Keratinocyte (primary cell): Measurements from ENCODE around the gene MZT2A. TPM values are rescaled to one million over a fixed set of nuclear protein-coding genes. Genes with fewer than 3 reads are reported as not detected.
"Not testable (repeated sequence)": the region's sequence is repeated elsewhere in the genome, so short reads cannot be mapped to it uniquely, and the experiment has no call there.

Experiments
- DNase-seq: peaks from one replicate; pipeline ENCODE4 v3.0.0-alpha.2; 2011; ENCODE audit warnings: low read depth, missing footprints, low spot score
- FAIRE-seq: peaks from 2 replicates; lab custom pipeline; 2011; peaks lifted over from hg19 to GRCh38; lab: Jason Lieb, UNC
- H2AFZ ChIP-seq: 2 replicates; pipeline ENCODE4 v1.6.0; 2012; ENCODE audit warnings: low read length, control low read depth, inconsistent platforms; ENCODE audit not compliant: control insufficient read depth
- H3K27ac ChIP-seq: 2 replicates; pipeline ENCODE4 v1.5.1; 2011; ENCODE audit warnings: low read length; ENCODE audit not compliant: control insufficient read depth, insufficient read depth
- H3K27me3 ChIP-seq: 3 replicates; pipeline ENCODE4 v1.6.0; 2011; ENCODE audit warnings: low read length; ENCODE audit not compliant: control insufficient read depth, insufficient read depth; ENCODE audit errors: extremely low read depth
- H3K36me3 ChIP-seq, 2 experiments: 2 replicates in 1 of 2; 3 replicates in 1 of 2; pipeline ENCODE4 v1.5.1; 2011; ENCODE audit warnings: low read length in 2 of 2, mild to moderate bottlenecking in 1 of 2; ENCODE audit not compliant: control insufficient read depth in 2 of 2, insufficient read depth in 2 of 2; ENCODE audit errors: extremely low read depth in 1 of 2
- H3K4me1 ChIP-seq: 3 replicates; pipeline ENCODE4 v1.5.1; 2011; ENCODE audit warnings: low read length; ENCODE audit not compliant: control insufficient read depth, insufficient read depth; ENCODE audit errors: extremely low read depth
- H3K4me2 ChIP-seq: 3 replicates; pipeline ENCODE4 v1.6.0; 2011; ENCODE audit warnings: low read depth, low read length; ENCODE audit not compliant: control insufficient read depth, insufficient read depth; ENCODE audit errors: extremely low read depth
- H3K4me3 ChIP-seq, 3 experiments: fragments of 200-600 bp in 1 of 3; sonication (generic) in 1 of 3; 2 replicates in 2 of 3; 3 replicates in 1 of 3; pipeline ENCODE4 v1.5.1; 2011 to 2016; ENCODE audit warnings: low read length in 3 of 3, mild to moderate bottlenecking in 3 of 3, control low read depth in 2 of 3, inconsistent platforms in 1 of 3, low read depth in 1 of 3, mixed read lengths in 1 of 3, mixed run types in 1 of 3, moderate library complexity in 1 of 3; ENCODE audit not compliant: control insufficient read depth in 2 of 3, insufficient read depth in 2 of 3; ENCODE audit errors: extremely low read depth in 1 of 3
- H3K79me2 ChIP-seq: 2 replicates; pipeline ENCODE4 v1.6.0; 2012; ENCODE audit warnings: low read length; ENCODE audit not compliant: control insufficient read depth, insufficient read depth
- H3K9ac ChIP-seq: 3 replicates; pipeline ENCODE4 v1.6.0; 2011; ENCODE audit warnings: low read length; ENCODE audit not compliant: control insufficient read depth, insufficient read depth; ENCODE audit errors: extremely low read depth
- H3K9me1 ChIP-seq: 3 replicates; pipeline ENCODE4 v1.6.0; 2011; ENCODE audit warnings: low read length; ENCODE audit not compliant: control insufficient read depth, insufficient read depth; ENCODE audit errors: extremely low read depth
- H3K9me3 ChIP-seq: 2 replicates; pipeline ENCODE4 v1.5.1; 2012; ENCODE audit warnings: low read depth, low read length; ENCODE audit not compliant: control insufficient read depth
- H4K20me1 ChIP-seq: 3 replicates; pipeline ENCODE4 v1.6.0; 2011; ENCODE audit warnings: low read length; ENCODE audit not compliant: control insufficient read depth, insufficient read depth; ENCODE audit errors: extremely low read depth
- dilution Hi-C: fragments of 300-500 bp; cut with MboI; formaldehyde crosslinking; loops from one replicate; pipeline ENCODE4 v1.7.0; 2020; ENCODE audit warnings: low sequenced_read_pairs; ENCODE audit not compliant: extremely low pct_ligation_motif_present
- polyA plus RNA-seq, 5 experiments: library from polyadenylated mRNA; depleted of rRNA in 3 of 5; stranded (reverse) in 3 of 5; stranded (forward) in 1 of 5; unstranded in 1 of 5; fragments of >200 nt; gene quantifications; 1 replicate in 1 of 5; 2 replicates in 3 of 5; 3 replicates in 1 of 5; pipeline versions ENCODE4 v1.2.1 to v1.2.3, GENCODE V29; 2011 to 2012; ENCODE audit warnings: missing spikeins in 2 of 5, low read depth in 1 of 5, low replicate concordance in 1 of 5

The MZT2A gene
- polyA plus RNA-seq, 1 donor (not counting 4 experiments of a cell fraction or from before 2014, with no cell fraction given) = 82.7 TPM

DNA sequence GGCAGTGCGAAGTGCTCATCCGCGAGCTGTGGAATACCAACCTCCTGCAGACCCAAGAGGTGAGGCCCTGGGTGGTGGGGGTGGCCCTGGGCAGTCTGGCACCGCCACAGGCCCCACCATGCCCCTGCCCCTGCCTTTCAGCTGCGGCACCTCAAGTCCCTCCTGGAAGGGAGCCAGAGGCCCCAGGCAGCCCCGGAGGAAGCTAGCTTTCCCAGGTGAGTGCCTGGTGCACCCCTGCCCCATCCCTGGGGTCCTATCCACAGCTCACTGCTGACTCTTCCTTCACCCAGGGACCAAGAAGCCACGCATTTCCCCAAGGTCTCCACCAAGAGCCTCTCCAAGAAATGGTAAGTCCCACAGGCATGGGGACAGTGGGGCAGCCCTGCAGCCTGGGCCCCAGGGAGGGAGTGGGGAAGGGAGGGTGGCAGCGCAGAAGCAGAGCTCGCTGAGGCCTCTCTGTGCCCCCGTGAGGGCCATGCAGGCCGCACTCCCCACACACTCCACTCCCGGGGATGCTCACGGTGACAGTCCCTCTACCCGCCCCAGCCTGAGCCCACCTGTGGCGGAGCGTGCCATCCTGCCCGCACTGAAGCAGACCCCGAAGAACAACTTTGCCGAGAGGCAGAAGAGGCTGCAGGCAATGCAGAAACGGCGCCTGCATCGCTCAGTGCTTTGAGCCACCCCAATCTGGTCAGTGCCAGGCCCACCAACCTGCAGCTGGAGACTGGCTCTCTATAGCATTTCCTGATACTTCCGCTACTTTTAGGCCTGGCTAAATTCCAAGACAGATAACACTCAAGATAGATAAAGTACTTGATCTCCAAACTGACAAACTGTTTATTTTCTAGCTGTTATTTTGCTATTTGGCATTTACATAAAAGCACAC is 40.8 kb upstream of the MZT2A start:
- H3K4me3 ChIP-seq, H3K9ac ChIP-seq, H3K4me1 ChIP-seq, H3K4me2 ChIP-seq, H3K36me3 ChIP-seq, H3K79me2 ChIP-seq, H3K27ac ChIP-seq, H3K27me3 ChIP-seq, H3K9me1 ChIP-seq, H3K9me3 ChIP-seq, H4K20me1 ChIP-seq, H2AFZ ChIP-seq, DNase-seq, dilution Hi-C loops: not testable (repeated sequence)
- peak; percentile 79 for FAIRE-seq

DNA sequence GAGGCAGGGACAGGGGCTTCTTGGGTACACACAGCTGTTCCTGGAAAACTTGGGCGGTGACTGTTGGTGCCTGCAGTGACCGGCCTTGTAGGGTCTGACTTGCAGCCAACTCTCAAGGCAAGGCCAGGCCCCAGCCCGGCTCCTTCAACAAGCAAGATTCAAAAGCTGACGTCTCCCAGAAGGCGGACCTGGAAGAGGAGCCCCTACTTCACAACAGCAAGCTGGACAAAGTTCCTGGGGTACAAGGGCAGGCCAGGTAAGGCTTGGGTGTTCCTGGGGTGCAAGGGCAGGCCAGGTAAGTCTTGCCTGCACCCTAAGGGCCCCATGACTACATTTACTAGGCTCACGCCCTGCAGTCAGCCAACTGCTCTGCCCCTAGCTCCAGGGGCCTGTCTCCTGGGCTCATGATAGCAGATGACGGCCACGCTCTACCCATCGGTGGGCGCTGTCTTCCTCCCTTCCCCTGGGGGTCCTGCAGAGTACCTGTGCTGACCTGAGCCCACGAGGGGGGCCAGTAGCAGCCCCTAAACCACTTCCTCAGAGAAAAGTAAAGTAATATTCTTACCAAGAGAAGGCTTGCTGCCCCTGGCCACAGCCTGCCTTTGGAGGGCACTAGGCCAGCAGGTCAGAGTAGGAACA is 39.5 kb upstream of the MZT2A start:
- H3K9ac ChIP-seq, H3K36me3 ChIP-seq, H2AFZ ChIP-seq, H3K27me3 ChIP-seq, H3K4me3 ChIP-seq, H3K79me2 ChIP-seq, DNase-seq, H3K9me3 ChIP-seq, H3K4me2 ChIP-seq, H4K20me1 ChIP-seq, H3K4me1 ChIP-seq, dilution Hi-C loops, FAIRE-seq, H3K9me1 ChIP-seq, H3K27ac ChIP-seq: not testable (repeated sequence)

DNA sequence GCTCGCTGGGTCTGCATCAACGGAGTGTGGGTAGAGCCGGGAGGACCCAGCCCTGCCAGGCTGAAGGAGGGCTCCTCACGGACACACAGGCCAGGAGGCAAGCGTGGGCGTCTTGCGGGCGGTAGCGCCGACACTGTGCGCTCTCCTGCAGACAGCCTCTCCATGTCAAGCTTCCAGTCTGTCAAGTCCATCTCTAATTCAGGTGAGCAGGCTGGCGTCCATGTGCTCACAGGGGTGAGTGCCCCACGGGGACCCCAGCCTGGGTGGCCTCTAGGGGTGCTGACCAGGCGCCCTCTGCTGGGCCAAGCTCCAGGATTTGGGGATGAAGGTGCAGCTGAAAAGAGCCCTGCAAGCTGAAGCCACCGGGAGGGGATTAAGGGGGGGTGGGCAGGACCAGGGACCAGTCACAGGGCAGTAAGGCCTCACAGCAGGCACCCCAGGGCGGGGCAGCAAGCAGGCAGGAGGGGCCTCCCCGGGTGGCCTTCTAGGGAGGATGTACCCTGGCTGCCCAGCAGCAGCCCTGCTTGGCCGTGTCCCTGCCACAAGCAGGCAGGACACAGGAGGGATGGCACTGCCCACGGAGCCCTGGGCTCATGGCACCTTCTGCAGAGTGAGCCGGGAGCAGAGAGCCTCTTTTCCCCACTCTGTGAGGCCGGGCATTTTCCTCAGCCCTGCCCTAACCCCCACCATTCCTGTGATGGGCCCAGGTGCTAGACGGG is 38.6 kb upstream of the MZT2A start:
- dilution Hi-C loops, H3K9ac ChIP-seq, FAIRE-seq: not testable (repeated sequence)

DNA sequence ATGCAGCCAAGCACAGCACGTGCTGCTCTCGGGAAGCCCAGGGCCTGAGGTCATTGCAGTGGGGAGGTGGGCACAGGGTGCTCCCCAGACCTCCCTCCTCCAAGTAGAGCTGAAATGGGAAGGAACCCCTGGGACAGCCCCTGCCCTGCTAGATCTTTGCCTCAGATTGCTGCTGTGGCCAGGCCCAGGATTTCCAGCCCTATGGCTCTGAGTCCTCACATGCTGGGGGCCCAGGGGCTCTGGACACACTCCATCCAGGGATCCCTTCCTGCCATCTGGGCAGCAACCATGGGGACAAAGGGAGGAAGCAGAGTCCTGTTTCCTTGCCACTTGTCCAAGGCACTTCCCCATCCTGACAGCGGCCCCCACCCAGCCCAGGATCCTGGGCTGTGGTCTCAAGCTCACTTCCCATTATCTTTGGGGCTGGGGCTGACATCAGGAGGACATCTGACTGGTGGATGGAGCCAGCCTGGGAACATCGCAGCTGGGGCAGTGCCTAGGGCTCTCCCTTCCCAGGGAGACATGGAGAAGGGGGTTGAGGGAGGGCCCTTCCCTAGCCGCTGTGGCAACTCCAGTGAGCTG is 37.8 kb upstream of the MZT2A start:
- H3K4me1 ChIP-seq, H3K9me1 ChIP-seq, H3K27ac ChIP-seq, DNase-seq, H3K4me3 ChIP-seq, H4K20me1 ChIP-seq, FAIRE-seq, H3K79me2 ChIP-seq, dilution Hi-C loops, H3K36me3 ChIP-seq, H2AFZ ChIP-seq, H3K27me3 ChIP-seq, H3K9ac ChIP-seq, H3K9me3 ChIP-seq, H3K4me2 ChIP-seq: not testable (repeated sequence)

More for the DNA sequence above, 38.6 kb upstream of the MZT2A start:
- not testable (repeated sequence) for H3K27ac ChIP-seq, H3K79me2 ChIP-seq, DNase-seq, H3K9me3 ChIP-seq, H3K4me2 ChIP-seq, H3K9me1 ChIP-seq, H3K4me1 ChIP-seq, H2AFZ ChIP-seq, H3K27me3 ChIP-seq, H3K36me3 ChIP-seq, H3K4me3 ChIP-seq, H4K20me1 ChIP-seq
